ENCODE results near the gene CORO2B. TPM values are rescaled to one million over a fixed set of nuclear protein-coding genes. Genes with fewer than 3 reads are reported as not detected.

The CORO2B gene
- total RNA-seq, 1 experiment from 2014 or later = 3.8 TPM

DNA sequence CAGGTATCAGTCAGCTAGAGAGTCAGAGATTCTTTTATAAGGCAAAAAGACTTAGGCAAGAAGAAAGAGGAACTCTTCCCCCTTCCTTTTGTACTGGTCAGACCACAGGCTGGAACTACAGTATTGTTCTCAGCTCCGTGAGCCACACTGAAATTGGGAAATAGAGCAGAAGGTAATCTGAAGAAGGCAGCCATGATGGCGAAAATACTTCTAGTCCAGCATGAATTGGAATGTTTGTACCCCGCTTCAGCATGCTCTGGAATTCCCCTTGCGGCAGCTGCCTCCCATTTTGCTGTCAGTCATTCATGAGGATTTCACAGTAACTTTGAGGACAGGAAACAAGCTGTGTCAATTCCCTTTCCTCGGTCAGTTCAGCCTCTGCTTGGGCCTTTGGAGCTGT, 96.2 kb downstream of the CORO2B start:
- no TSS peak for BruUV-seq (replicated peaks)
- no peak overlapping the region for H3K4me3 ChIP-seq (ENCODE audit: low read depth, low read length, poor library complexity, severe bottlenecking)
- H3K4me1 ChIP-seq (ENCODE audit: insufficient read depth, low read length, poor library complexity, severe bottlenecking) = peaks cover 3% of the 10 kb centered on the region
- ChIA-PET CTCF (interaction anchor here (0.6 to 3.6 kb wide), 5 partner anchors 112 to 201 kb away, joined by 3 to 50 read pairs (median 17); no protein-coding TSS in a partner anchor), POLR2A (ENCODE audit: low non-redundant PET) (interaction anchor here (0.6 kb wide), 1 partner anchor 32 kb away, joined by 3 read pairs; no protein-coding TSS in a partner anchor)
- H3K27ac ChIP-seq (ENCODE audit: low read depth, low read length, poor library complexity, severe bottlenecking) = no peak overlapping the region
- TF ChIP-seq CTCF (conservative IDR thresholded peaks at IDR 0.05; ENCODE audit: low read depth, low read length) (no peak), EZH2 (IDR thresholded peaks at IDR 0.05; ENCODE audit: borderline replicate concordance, low read depth, low read length, poor library complexity, severe bottlenecking) (no peak)
- H3K9me3 ChIP-seq (ENCODE audit: low read depth, low read length, poor library complexity, severe bottlenecking) = no peaks in the 10 kb centered on the region
- intact Hi-C loops (cut with micrococcal nuclease; ENCODE audit: unreplicated experiment) = loop anchor here (1.0 to 5.0 kb wide), 4 partner anchors 98 to 368 kb away; partner anchors contain the start of gene CORO2B
- no peaks in the 10 kb centered on the region for H3K27me3 ChIP-seq (replicated peaks; ENCODE audit: insufficient read depth, low read depth, low read length, poor library complexity)
- H3K36me3 ChIP-seq (ENCODE audit: insufficient read depth, low read length, poor library complexity, severe bottlenecking) = no peaks in the 10 kb centered on the region
- no peak for DNase-seq (ENCODE audit: low spot score)

GRCh38 chr15:68676011-68676605, 97.3 kb downstream of the CORO2B start:
- H3K27me3 ChIP-seq (replicated peaks; ENCODE audit: insufficient read depth, low read depth, low read length, poor library complexity) = no peaks in the 10 kb centered on the region
- no peak for TF ChIP-seq EZH2 (IDR thresholded peaks at IDR 0.05; ENCODE audit: borderline replicate concordance, low read depth, low read length, poor library complexity, severe bottlenecking)
- TF ChIP-seq CTCF (conservative IDR thresholded peaks at IDR 0.05; ENCODE audit: low read depth, low read length) = no peak
- no TSS peak for BruUV-seq (replicated peaks)
- no peaks in the 10 kb centered on the region for H3K36me3 ChIP-seq (ENCODE audit: insufficient read depth, low read length, poor library complexity, severe bottlenecking)
- H3K4me1 ChIP-seq (ENCODE audit: insufficient read depth, low read length, poor library complexity, severe bottlenecking) = peaks cover 3% of the 10 kb centered on the region
- H3K27ac ChIP-seq (ENCODE audit: low read depth, low read length, poor library complexity, severe bottlenecking) = no peak overlapping the region
- DNase-seq (ENCODE audit: low spot score) = no peak
- H3K4me3 ChIP-seq (ENCODE audit: low read depth, low read length, poor library complexity, severe bottlenecking) = no peak overlapping the region
- CTCF ChIA-PET = interaction anchor here (1.7 to 3.6 kb wide), 3 partner anchors 116 to 127 kb away, joined by 6 to 50 read pairs (median 21); no protein-coding TSS in a partner anchor
- intact Hi-C loops (cut with micrococcal nuclease; ENCODE audit: unreplicated experiment) = no loop called here
- no peaks in the 10 kb centered on the region for H3K9me3 ChIP-seq (ENCODE audit: low read depth, low read length, poor library complexity, severe bottlenecking)
- POLR2A ChIA-PET (ENCODE audit: low non-redundant PET) = interaction anchor here (0.5 kb wide), 1 partner anchor 28 kb away, joined by 13 read pairs; no protein-coding TSS in a partner anchor

- BruUV-seq (replicated peaks) = no TSS peak
- intact Hi-C loops (cut with micrococcal nuclease; ENCODE audit: unreplicated experiment) = no loop called here
These were observed 98.1 kb downstream of the CORO2B start for GRCh38 chr15:68676926-68677325.

More at GRCh38 chr15:68676926-68677325, 98.1 kb downstream of the CORO2B start:
- H3K9me3 ChIP-seq (ENCODE audit: low read depth, low read length, poor library complexity, severe bottlenecking) = no peaks in the 10 kb centered on the region
- ChIA-PET CTCF (interaction anchor here (0.6 kb wide), 1 partner anchor 118 kb away, joined by 3 read pairs; no protein-coding TSS in a partner anchor), POLR2A (ENCODE audit: low non-redundant PET) (no interaction called here)
- TF ChIP-seq EZH2 (IDR thresholded peaks at IDR 0.05; ENCODE audit: borderline replicate concordance, low read depth, low read length, poor library complexity, severe bottlenecking) = no peak
- no peak for TF ChIP-seq CTCF (conservative IDR thresholded peaks at IDR 0.05; ENCODE audit: low read depth, low read length)
- no peak overlapping the region for H3K4me3 ChIP-seq (ENCODE audit: low read depth, low read length, poor library complexity, severe bottlenecking)
- H3K4me1 ChIP-seq (ENCODE audit: insufficient read depth, low read length, poor library complexity, severe bottlenecking) = peaks cover 3% of the 10 kb centered on the region
- H3K27ac ChIP-seq (ENCODE audit: low read depth, low read length, poor library complexity, severe bottlenecking) = no peak overlapping the region
- no peaks in the 10 kb centered on the region for H3K36me3 ChIP-seq (ENCODE audit: insufficient read depth, low read length, poor library complexity, severe bottlenecking)
- DNase-seq (ENCODE audit: low spot score) = no peak
- H3K27me3 ChIP-seq (replicated peaks; ENCODE audit: insufficient read depth, low read depth, low read length, poor library complexity) = no peaks in the 10 kb centered on the region

Data from A673 (cell line).